OCI-LY1 (cell line): ENCODE measurements around the gene SAXO2.
"Not testable (repeated sequence)": the region's sequence is repeated elsewhere in the genome, so short reads cannot be mapped to it uniquely, and the experiment has no call there.

ENCODE experiments used
- H2AFZ ChIP-seq: fragments of 200-600 bp; sonication (generic), shearing (Covaris generic); 2 replicates; pipeline ENCODE4 v1.6.0; 2014; ENCODE audit warnings: antibody characterized with exemption, mild to moderate bottlenecking, low read length
- H3F3A ChIP-seq: fragments of 200-600 bp; sonication (generic), shearing (Covaris generic); 2 replicates; pipeline ENCODE4 v1.6.0; 2014; ENCODE audit warnings: mild to moderate bottlenecking, antibody characterized with exemption, low read length, moderate library complexity; ENCODE audit not compliant: insufficient read depth
- H3K27ac ChIP-seq: fragments of 200-600 bp; sonication (generic); 2 replicates; pipeline ENCODE4 v1.5.1; 2014; ENCODE audit warnings: low read length, mixed run types, mild to moderate bottlenecking, low read depth; ENCODE audit not compliant: poor library complexity, severe bottlenecking
- H3K27me3 ChIP-seq: fragments of 200-600 bp; sonication (generic); 2 replicates; pipeline ENCODE4 v1.6.0; 2014; ENCODE audit warnings: antibody characterized with exemption, mild to moderate bottlenecking, low read length, moderate library complexity; ENCODE audit not compliant: insufficient read depth
- H3K36me3 ChIP-seq: fragments of 200-600 bp; sonication (generic); 2 replicates; pipeline ENCODE4 v1.6.1; 2014; ENCODE audit warnings: mild to moderate bottlenecking, antibody characterized with exemption, low read length, moderate library complexity, mixed read lengths; ENCODE audit not compliant: insufficient read depth
- H3K4me1 ChIP-seq: fragments of 200-600 bp; sonication (generic); 2 replicates; pipeline ENCODE4 v1.5.1; 2014; ENCODE audit warnings: mild to moderate bottlenecking, low read length, moderate library complexity; ENCODE audit not compliant: insufficient read depth, severe bottlenecking
- H3K4me2 ChIP-seq: fragments of 200-600 bp; sonication (generic), shearing (Covaris generic); 2 replicates; pipeline ENCODE4 v1.6.1; 2014; ENCODE audit warnings: low read length
- H3K4me3 ChIP-seq: fragments of 200-600 bp; sonication (generic); 2 replicates; pipeline ENCODE4 v1.5.1; 2014; ENCODE audit warnings: low read length, low read depth, mild to moderate bottlenecking, mixed read lengths; ENCODE audit not compliant: poor library complexity, severe bottlenecking
- H3K79me2 ChIP-seq: fragments of 200-600 bp; shearing (Covaris generic); 2 replicates; pipeline ENCODE4 v1.6.1; 2016; ENCODE audit warnings: mixed run types, low read length, mixed read lengths; ENCODE audit not compliant: insufficient read depth
- H3K9ac ChIP-seq: fragments of 200-600 bp; sonication (generic), shearing (Covaris generic); 2 replicates; pipeline ENCODE4 v1.6.1; 2014; ENCODE audit warnings: mild to moderate bottlenecking, low read length, mixed read lengths
- H3K9me2 ChIP-seq: fragments of 200-600 bp; sonication (generic), shearing (Covaris generic); 2 replicates; pipeline ENCODE4 v1.6.1; 2014; ENCODE audit warnings: low read depth, mild to moderate bottlenecking, low read length, mixed read lengths
- H3K9me3 ChIP-seq: fragments of 200-600 bp; shearing (Covaris generic); 2 replicates; pipeline ENCODE4 v1.6.1; 2014; ENCODE audit warnings: low read length, mixed read lengths
- H4K20me1 ChIP-seq: fragments of 200-600 bp; sonication (generic), shearing (Covaris generic); 2 replicates; pipeline ENCODE4 v1.6.0; 2016; ENCODE audit warnings: mild to moderate bottlenecking, low read length; ENCODE audit not compliant: insufficient read depth
- CTCF ChIP-seq: fragments of 200-600 bp; sonication (generic), shearing (Covaris generic); IDR thresholded peaks from 2 replicates; pipeline ENCODE4 v1.5.1; 2017; ENCODE audit warnings: mild to moderate bottlenecking, antibody characterized with exemption, low read length, moderate library complexity, mixed read lengths
- EZH2 ChIP-seq: fragments of 200-600 bp; sonication (generic), shearing (Covaris generic); IDR thresholded peaks from 2 replicates; pipeline ENCODE4 v1.8.0; 2017; ENCODE audit warnings: borderline replicate concordance, mixed run types, mild to moderate bottlenecking, antibody characterized with exemption, low read length, moderate library complexity, mixed read lengths

Gene SAXO2

GRCh38 chr15:82315519-82316246 is 53.1 kb downstream of the SAXO2 start:
- TF ChIP-seq EZH2 (no peak), CTCF (no peak)
- Histone ChIP-seq H3K79me2 (no peaks in the 10 kb centered on the region), H4K20me1 (no peaks in the 10 kb centered on the region), H3K9ac (no peak overlapping the region), H3K4me2 (no peak overlapping the region), H3F3A (no peaks in the 10 kb centered on the region), H3K9me3 (no peaks in the 10 kb centered on the region), H3K4me3 (no peak overlapping the region), H3K4me1 (no peaks in the 10 kb centered on the region), H2AFZ (no peak overlapping the region), H3K9me2 (no peaks in the 10 kb centered on the region), H3K27ac (no peak overlapping the region), H3K36me3 (no peaks in the 10 kb centered on the region), H3K27me3 (no peaks in the 10 kb centered on the region)

GRCh38 chr15:82316247-82317090 is 53.9 kb downstream of the SAXO2 start:
- not testable (repeated sequence) for H3F3A ChIP-seq, H3K27ac ChIP-seq, H3K4me2 ChIP-seq, H2AFZ ChIP-seq, H3K27me3 ChIP-seq, H3K9me3 ChIP-seq, H3K9me2 ChIP-seq, H3K4me3 ChIP-seq, H4K20me1 ChIP-seq, H3K9ac ChIP-seq, H3K4me1 ChIP-seq, H3K79me2 ChIP-seq, H3K36me3 ChIP-seq

- no peak overlapping the region for H2AFZ ChIP-seq
- TF ChIP-seq EZH2 (no peak), CTCF (no peak)
- H3K4me2 ChIP-seq: no peak overlapping the region
Measured at GRCh38 chr15:82317091-82317489, 54.5 kb downstream of the SAXO2 start.

GRCh38 chr15:82317516-82317915 is 54.9 kb downstream of the SAXO2 start:
- H3K4me2 ChIP-seq, H3K4me3 ChIP-seq, H3K4me1 ChIP-seq, H3K9me3 ChIP-seq, H2AFZ ChIP-seq, H3K36me3 ChIP-seq, H3K9me2 ChIP-seq, H3K27me3 ChIP-seq, H3K79me2 ChIP-seq, H4K20me1 ChIP-seq, H3K27ac ChIP-seq, H3K9ac ChIP-seq, H3F3A ChIP-seq: not testable (repeated sequence)

More at GRCh38 chr15:82317091-82317489, 54.5 kb downstream of the SAXO2 start:
- no peak overlapping the region for H3K9ac ChIP-seq
- no peaks in the 10 kb centered on the region for H3K9me2 ChIP-seq
- H3K27me3 ChIP-seq: no peaks in the 10 kb centered on the region
- H3K27ac ChIP-seq: no peak overlapping the region
- no peaks in the 10 kb centered on the region for H3F3A ChIP-seq
- no peak overlapping the region for H3K4me3 ChIP-seq
- no peaks in the 10 kb centered on the region for H3K36me3 ChIP-seq
- H3K79me2 ChIP-seq: no peaks in the 10 kb centered on the region
- H3K4me1 ChIP-seq: no peaks in the 10 kb centered on the region
- no peaks in the 10 kb centered on the region for H3K9me3 ChIP-seq
- no peaks in the 10 kb centered on the region for H4K20me1 ChIP-seq

- not testable (repeated sequence) for H3K4me3 ChIP-seq
Measured at GRCh38 chr15:82318281-82318680, 55.7 kb downstream of the SAXO2 start.

More at GRCh38 chr15:82318281-82318680, 55.7 kb downstream of the SAXO2 start:
- not testable (repeated sequence) for H3K9me3 ChIP-seq, H4K20me1 ChIP-seq, H3K9me2 ChIP-seq, H3K27ac ChIP-seq, H3K27me3 ChIP-seq, H2AFZ ChIP-seq, H3K9ac ChIP-seq, H3K4me2 ChIP-seq, H3K4me1 ChIP-seq, H3K36me3 ChIP-seq, H3F3A ChIP-seq, H3K79me2 ChIP-seq
